Gastroesophageal sphincter (tissue), 4 donors: ENCODE measurements around the gene GEMIN5. TPM values are rescaled to one million over a fixed set of nuclear protein-coding genes. Genes with fewer than 3 reads are reported as not detected.

Source experiments
- ATAC-seq: fragments of 150-250 bp; one replicate; pipeline ENCODE4 v1.9.1; 2016; ENCODE audit warnings: mild to moderate bottlenecking, moderate library complexity
- H3K27ac ChIP-seq, 4 donors: fragments of 200-600 bp; sonication (generic) in 3 of 4; 1 replicate in 3 of 4; 2 replicates in 1 of 4; pipeline ENCODE4 v1.5.1; 2016 to 2019
- H3K27me3 ChIP-seq: fragments of 200-600 bp; sonication (generic); one replicate; pipeline ENCODE4 v1.5.1; 2019
- H3K36me3 ChIP-seq, 2 donors: fragments of 200-600 bp; sonication (generic); one replicate each; pipeline ENCODE4 v1.5.1; 2019; ENCODE audit warnings: control low read depth in 1 of 2
- H3K4me1 ChIP-seq, 3 donors: fragments of 200-600 bp; sonication (generic); 1 replicate in 2 of 3; 2 replicates in 1 of 3; pipeline ENCODE4 v1.5.1; 2016 to 2019; ENCODE audit warnings: control low read depth in 2 of 3
- H3K4me3 ChIP-seq, 2 donors: fragments of 200-600 bp; sonication (generic); one replicate each; pipeline ENCODE4 v1.5.1; 2019; ENCODE audit warnings: mild to moderate bottlenecking in 1 of 2, moderate library complexity in 1 of 2
- H3K9me3 ChIP-seq, 3 donors: fragments of 200-600 bp; sonication (generic); one replicate each; pipeline ENCODE4 v1.5.1; 2017 to 2019; ENCODE audit warnings: control low read depth in 2 of 3
- CTCF ChIP-seq, 4 experiments: fragments of 200-600 bp in 2 of 4; fragments of 450-650 bp in 2 of 4; sonication (generic) in 1 of 4; IDR thresholded peaks; one replicate each; pipeline ENCODE4 v1.5.1; 2017 to 2019; ENCODE audit warnings: antibody characterized with exemption in 4 of 4, mild to moderate bottlenecking in 2 of 4, moderate library complexity in 2 of 4
- EP300 ChIP-seq: sonication (generic); formaldehyde crosslinking; IDR thresholded peaks from one replicate; pipeline ENCODE4 v1.6.1; 2017; ENCODE audit warnings: antibody characterized with exemption, mild to moderate bottlenecking
- POLR2A ChIP-seq, 2 donors: fragments of 450-650 bp; IDR thresholded peaks; one replicate each; pipeline ENCODE4 v1.6.1; 2017; ENCODE audit warnings: antibody characterized with exemption in 2 of 2, mild to moderate bottlenecking in 2 of 2, moderate library complexity in 1 of 2
- POLR2AphosphoS5 ChIP-seq: sonication (generic); formaldehyde crosslinking; IDR thresholded peaks from one replicate; pipeline ENCODE4 v1.6.1; 2017; ENCODE audit warnings: antibody characterized with exemption
- WGBS, 2 donors: methylation state at CpG; one replicate each; pipeline ENCODE4 v1.1.5; 2018; ENCODE audit warnings: low coverage in 1 of 2; 5-methylcytosine and 5-hydroxymethylcytosine counted together
- total RNA-seq, 4 donors: library from RNA; depleted of rRNA; stranded (reverse); fragments of >200 nt; gene quantifications; one replicate each; pipeline ENCODE4 v1.1.0, GENCODE V29; 2016

The GEMIN5 gene
- total RNA-seq, 4 donors from 2014 or later = 15.8 to 30.0 (median 19.4) TPM

- Histone ChIP-seq H3K27me3 (no peaks in the 10 kb centered on the region), H3K36me3 (peaks cover 0 to 13% of the 10 kb centered on the region in 2 donors), H3K9me3 (no peaks in the 10 kb centered on the region), H3K27ac (peak overlapping the region; percentile 76 to 99 (median 98)), H3K4me3 (peak overlapping the region; percentile 80 to 89), H3K4me1 (peaks cover 0 to 60% (median 26%) of the 10 kb centered on the region in 3 donors)
- no peak for TF ChIP-seq POLR2AphosphoS5
- TF ChIP-seq CTCF (IDR thresholded peaks at IDR 0.05) = no peak
- WGBS, 2 donors = 0 to 1% methylated on average over 22 to 26 of the region's 26 CpGs
- no peak for ATAC-seq
These were observed 78.8 kb downstream of the GEMIN5 start for GRCh38 chr5:154858972-154859871.

- peak; percentile 88 for TF ChIP-seq POLR2AphosphoS5
- peak in 1 of 4 experiments; percentile 22 for TF ChIP-seq CTCF (IDR thresholded peaks at IDR 0.05)
- TF ChIP-seq EP300 = no peak
- TF ChIP-seq POLR2A (IDR thresholded peaks at IDR 0.05) = peak; percentile 89 to 91
- no peaks in the 10 kb centered on the region for H3K27me3 ChIP-seq
- ATAC-seq = peak; percentile 91
- H3K9me3 ChIP-seq = no peaks in the 10 kb centered on the region
- H3K4me1 ChIP-seq = peaks cover 0 to 58% (median 26%) of the 10 kb centered on the region in 3 donors
- peak within 1 kb of the TSS; percentile 76 to 99 (median 98) for H3K27ac ChIP-seq
- WGBS, 2 donors = 0% methylated on average over 9 to 18 of the region's 65 CpGs
- H3K4me3 ChIP-seq = peak within 1 kb of the TSS; percentile 80 to 89
- H3K36me3 ChIP-seq = peaks cover 0 to 5% of the 10 kb centered on the region in 2 donors
These were observed 79.6 kb downstream of the GEMIN5 start, which contains the start of gene CNOT8 for GRCh38 chr5:154858297-154858971. Gene CNOT8 (plus strand): TSS chr5:154858627. CDS start chr5:154863279, 4,652 bp downstream.

- Histone ChIP-seq H3K4me3 (peak overlapping the region; percentile 80 to 89), H3K36me3 (no peaks in the 10 kb centered on the region), H3K27ac (peak overlapping the region; percentile 76 to 99 (median 98)), H3K27me3 (no peaks in the 10 kb centered on the region), H3K9me3 (no peaks in the 10 kb centered on the region), H3K4me1 (peaks cover 0 to 51% (median 26%) of the 10 kb centered on the region in 3 donors)
- no peak for TF ChIP-seq EP300
- peak; percentile 66 to 78 for TF ChIP-seq POLR2A (IDR thresholded peaks at IDR 0.05)
- peak; percentile 39 for TF ChIP-seq POLR2AphosphoS5
- TF ChIP-seq CTCF (IDR thresholded peaks at IDR 0.05) = peak in 3 of 4 experiments; percentile 0 to 38 (median 16)
- 0% methylated on average over 17 of the region's 59 CpGs for WGBS, 2 donors
- peak; percentile 90 for ATAC-seq
These were observed 80.3 kb downstream of the GEMIN5 start for GRCh38 chr5:154857530-154858296.

GRCh38 chr5:154851351-154851750 lies 86.7 kb downstream of the GEMIN5 start:
- TF ChIP-seq POLR2AphosphoS5 (no peak), CTCF (IDR thresholded peaks at IDR 0.05) (no peak), EP300 (no peak), POLR2A (IDR thresholded peaks at IDR 0.05) (no peak)
- no peaks in the 10 kb centered on the region for H3K36me3 ChIP-seq
- WGBS, 2 donors = 71 to 80% methylated on average over 1 of the region's 3 CpGs
- no peak for ATAC-seq
- H3K27me3 ChIP-seq = no peaks in the 10 kb centered on the region
- no peak overlapping the region for H3K4me3 ChIP-seq
- peaks cover 0 to 60% (median 9%) of the 10 kb centered on the region in 3 donors for H3K4me1 ChIP-seq
- peak overlapping the region in 3 of 4 donors; percentile 83 to 84 (median 84) for H3K27ac ChIP-seq
- no peaks in the 10 kb centered on the region for H3K9me3 ChIP-seq
